ENCODE results near the gene CLCN2. TPM values are rescaled to one million over a fixed set of nuclear protein-coding genes. Genes with fewer than 3 reads are reported as not detected.

CLCN2 gene
- total RNA-seq, 1 experiment from 2014 or later, result 22.6 TPM

- DNase-seq (ENCODE audit: low spot score) (no peak), ATAC-seq (no peak)
- ChIA-PET POLR2A (no interaction called here), CTCF (interaction anchor here (0.5 kb wide), 1 partner anchor 163 kb away, joined by 4 read pairs; no protein-coding TSS in a partner anchor)
- Mint-ChIP-seq H3K27ac (no peak overlapping the region), H3K36me3 (no peaks in the 10 kb centered on the region), H3K9me3 (no peaks in the 10 kb centered on the region), H3K4me3 (peak overlapping the region; percentile 72), H3K4me1 (peaks cover 45% of the 10 kb centered on the region), H3K27me3 (ENCODE audit: low read depth) (peaks cover 59% of the 10 kb centered on the region)
- TF ChIP-seq GTF2I (CRISPR knock-in tag; conservative IDR thresholded peaks at IDR 0.05) (no peak), STAT6 (CRISPR knock-in tag; conservative IDR thresholded peaks at IDR 0.05; ENCODE audit: low read depth) (no peak), ZNF416 (CRISPR knock-in tag; IDR thresholded peaks at IDR 0.05) (no peak), HMGA2 (CRISPR knock-in tag; IDR thresholded peaks at IDR 0.05) (no peak), RELA (CRISPR knock-in tag; IDR thresholded peaks at IDR 0.05; ENCODE audit: borderline replicate concordance) (no peak), ZNF281 (CRISPR knock-in tag; IDR thresholded peaks at IDR 0.05) (no peak), ELF4 (CRISPR knock-in tag; IDR thresholded peaks at IDR 0.05; ENCODE audit: low read depth) (no peak), ZBTB21 (CRISPR knock-in tag; IDR thresholded peaks at IDR 0.05; ENCODE audit: borderline replicate concordance) (no peak), MXD4 (CRISPR knock-in tag; IDR thresholded peaks at IDR 0.05; ENCODE audit: borderline replicate concordance) (no peak)
- TF ChIP-seq, protein P1, sequence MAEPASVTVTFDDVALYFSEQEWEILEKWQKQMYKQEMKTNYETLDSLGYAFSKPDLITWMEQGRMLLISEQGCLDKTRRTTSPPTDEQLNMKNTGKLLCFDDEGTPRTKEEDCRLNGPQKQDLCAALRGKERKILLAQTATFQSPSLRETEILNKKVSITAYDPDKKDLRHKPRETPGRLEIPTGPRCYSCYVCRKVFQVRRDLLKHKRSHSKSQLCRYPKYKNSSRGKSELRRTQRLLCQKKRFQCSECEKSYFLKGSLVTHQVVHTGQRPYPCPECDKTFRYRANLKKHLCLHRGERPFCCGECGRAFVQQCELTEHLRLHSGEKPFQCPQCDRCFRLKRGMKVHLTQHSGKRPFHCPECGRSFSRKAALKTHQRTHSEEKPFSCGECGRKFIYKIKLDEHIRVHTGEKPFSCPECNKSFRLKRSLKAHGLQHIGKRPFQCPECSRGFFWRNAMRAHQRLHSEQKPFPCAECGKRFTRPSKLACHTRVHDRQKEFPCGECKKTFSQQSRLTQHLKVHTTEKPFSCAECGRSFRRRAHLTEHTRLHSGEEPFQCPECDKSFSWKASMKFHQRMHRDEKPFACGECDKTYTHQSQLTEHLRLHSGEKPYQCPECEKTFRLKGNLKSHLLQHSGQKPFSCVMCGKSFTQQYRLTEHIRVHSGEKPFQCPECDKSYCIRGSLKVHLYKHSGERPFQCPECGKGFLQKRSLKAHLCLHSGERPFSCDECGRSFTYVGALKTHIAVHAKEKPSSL (CRISPR knock-in tag; conservative IDR thresholded peaks at IDR 0.05), result no peak
Measured at GRCh38 chr3:184378651-184379357, 17.4 kb upstream of the CLCN2 start.

- H3K9me3 Mint-ChIP-seq, result no peaks in the 10 kb centered on the region
- no peaks in the 10 kb centered on the region for H3K36me3 Mint-ChIP-seq
- peaks cover 45% of the 10 kb centered on the region for H3K4me1 Mint-ChIP-seq
- peaks cover 52% of the 10 kb centered on the region for H3K27me3 Mint-ChIP-seq (ENCODE audit: low read depth)
- no peak for TF ChIP-seq KAT7 (CRISPR knock-in tag; IDR thresholded peaks at IDR 0.05; ENCODE audit: borderline replicate concordance)
- no peak for TF ChIP-seq CBFB (CRISPR knock-in tag; IDR thresholded peaks at IDR 0.05; ENCODE audit: low read depth)
- TF ChIP-seq FOXK1 (CRISPR knock-in tag; IDR thresholded peaks at IDR 0.05), result no peak
- TF ChIP-seq TEAD1 (CRISPR knock-in tag; IDR thresholded peaks at IDR 0.05), result no peak
- TF ChIP-seq ELF4 (CRISPR knock-in tag; IDR thresholded peaks at IDR 0.05; ENCODE audit: low read depth), result no peak
- TF ChIP-seq ZNF423 (CRISPR knock-in tag; IDR thresholded peaks at IDR 0.05), result peak; percentile 28; the same call in 1 of the 2 replicates
- TF ChIP-seq ESRRA (CRISPR knock-in tag; IDR thresholded peaks at IDR 0.05; ENCODE audit: borderline replicate concordance), result no peak
- no peak for TF ChIP-seq FOXP4 (CRISPR knock-in tag; IDR thresholded peaks at IDR 0.05)
- TF ChIP-seq ZNF232 (CRISPR knock-in tag; IDR thresholded peaks at IDR 0.05), result no peak
- TF ChIP-seq, protein P2, sequence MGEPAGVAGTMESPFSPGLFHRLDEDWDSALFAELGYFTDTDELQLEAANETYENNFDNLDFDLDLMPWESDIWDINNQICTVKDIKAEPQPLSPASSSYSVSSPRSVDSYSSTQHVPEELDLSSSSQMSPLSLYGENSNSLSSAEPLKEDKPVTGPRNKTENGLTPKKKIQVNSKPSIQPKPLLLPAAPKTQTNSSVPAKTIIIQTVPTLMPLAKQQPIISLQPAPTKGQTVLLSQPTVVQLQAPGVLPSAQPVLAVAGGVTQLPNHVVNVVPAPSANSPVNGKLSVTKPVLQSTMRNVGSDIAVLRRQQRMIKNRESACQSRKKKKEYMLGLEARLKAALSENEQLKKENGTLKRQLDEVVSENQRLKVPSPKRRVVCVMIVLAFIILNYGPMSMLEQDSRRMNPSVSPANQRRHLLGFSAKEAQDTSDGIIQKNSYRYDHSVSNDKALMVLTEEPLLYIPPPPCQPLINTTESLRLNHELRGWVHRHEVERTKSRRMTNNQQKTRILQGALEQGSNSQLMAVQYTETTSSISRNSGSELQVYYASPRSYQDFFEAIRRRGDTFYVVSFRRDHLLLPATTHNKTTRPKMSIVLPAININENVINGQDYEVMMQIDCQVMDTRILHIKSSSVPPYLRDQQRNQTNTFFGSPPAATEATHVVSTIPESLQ (CRISPR knock-in tag; IDR thresholded peaks at IDR 0.05), result no peak
- TF ChIP-seq TP53 (CRISPR knock-in tag; IDR thresholded peaks at IDR 0.05), result no peak
- TF ChIP-seq MYBL2 (CRISPR knock-in tag; IDR thresholded peaks at IDR 0.05), result peak; percentile 50; the same call in 1 of the 2 replicates
- TF ChIP-seq GABPB1 (CRISPR knock-in tag; IDR thresholded peaks at IDR 0.05), result peak; percentile 49
- POLR2A ChIA-PET, result no interaction called here
- H3K27ac Mint-ChIP-seq, result no peak within 1 kb of the TSS
- CTCF ChIA-PET, result interaction anchor here (1.1 to 2.8 kb wide), 5 partner anchors 8 to 163 kb away, joined by 3 to 13 read pairs (median 4); no protein-coding TSS in a partner anchor
- DNase-seq (ENCODE audit: low spot score) (peak; percentile 40), ATAC-seq (peak; percentile 32)
- peak within 1 kb of the TSS; percentile 72 for H3K4me3 Mint-ChIP-seq
Measured at GRCh38 chr3:184377882-184378445, 16.6 kb upstream of the CLCN2 start, which contains the start of gene THPO. Gene THPO (minus strand): TSS chr3:184378207. CDS start chr3:184376259, 1,948 bp downstream.
